HepG2 (cell line): Measurements from ENCODE around the gene WDR54. TPM values are rescaled to one million over a fixed set of nuclear protein-coding genes. Genes with fewer than 3 reads are reported as not detected.

Experiments
- LRRFIP1 ChIP-seq: sonication (generic); formaldehyde crosslinking; conservative IDR thresholded peaks from 2 replicates; pipeline ENCODE4 v1.4.0; 2020; ENCODE audit warnings: missing genetic modification reagents
- MEIS1 ChIP-seq: sonication (generic); formaldehyde crosslinking; IDR thresholded peaks from 2 replicates; pipeline ENCODE4 v1.9.0; 2021; ENCODE audit warnings: mild to moderate bottlenecking, missing genetic modification reagents, moderate library complexity, borderline replicate concordance
- NFE2L2 ChIP-seq: fragments of 150-350 bp; IDR thresholded peaks from 2 replicates; pipeline ENCODE4 v1.6.1; 2014; ENCODE audit warnings: low read length
- SIX4 ChIP-seq: sonication (generic); formaldehyde crosslinking; IDR thresholded peaks from 2 replicates; pipeline ENCODE4 v1.4.0; 2020; ENCODE audit warnings: missing genetic modification reagents
- SP4 ChIP-seq: sonication (generic); formaldehyde crosslinking; IDR thresholded peaks from 2 replicates; pipeline ENCODE4 v1.8.1; 2023; ENCODE audit warnings: mild to moderate bottlenecking, missing genetic modification reagents
- TBX2 ChIP-seq: sonication (generic); formaldehyde crosslinking; IDR thresholded peaks from 2 replicates; pipeline ENCODE4 v1.5.0; 2020; ENCODE audit warnings: missing genetic modification reagents, mild to moderate bottlenecking, borderline replicate concordance
- ZGPAT ChIP-seq: IDR thresholded peaks from 2 replicates; pipeline ENCODE4 v1.6.1; 2016; ENCODE audit warnings: mild to moderate bottlenecking
- ZNF124 ChIP-seq: sonication (generic); formaldehyde crosslinking; IDR thresholded peaks from 2 replicates; pipeline ENCODE4 v1.4.0; 2020; ENCODE audit warnings: missing genetic modification reagents
- ZNF251 ChIP-seq: sonication (generic); formaldehyde crosslinking; IDR thresholded peaks from 2 replicates; pipeline ENCODE4 v1.9.0; 2021; ENCODE audit warnings: mild to moderate bottlenecking, missing genetic modification reagents
- ZNF672 ChIP-seq: sonication (generic); formaldehyde crosslinking; IDR thresholded peaks from 2 replicates; pipeline ENCODE4 v1.8.1; 2022; ENCODE audit warnings: missing genetic modification reagents
- ZNF737 ChIP-seq: sonication (generic); formaldehyde crosslinking; IDR thresholded peaks from 2 replicates; pipeline ENCODE4 v1.5.0; 2020; ENCODE audit warnings: missing genetic modification reagents, mild to moderate bottlenecking, borderline replicate concordance
- polyA plus RNA-seq, 8 experiments: library from polyadenylated mRNA; depleted of rRNA in 3 of 8; stranded (reverse) in 7 of 8; unstranded in 1 of 8; fragments of >200 nt; fragmentation: Illumina TruSeq in 4 of 8; extraction: Trizol in 4 of 8; gene quantifications; 2 replicates each; pipeline versions ENCODE4 v1.2.1 to v1.2.3, GENCODE V29; 2011 to 2016; ENCODE audit warnings: low read depth in 4 of 8, missing spikeins in 1 of 8, mixed read lengths in 1 of 8; ENCODE audit not compliant: insufficient read depth in 1 of 8
- total RNA-seq, 5 experiments: library from RNA; depleted of rRNA; stranded (reverse); fragments of >200 nt; fragmentation: Illumina TruSeq; extraction: Trizol; gene quantifications; 2 replicates each; pipeline ENCODE4 v1.2.3, GENCODE V29; 2016; ENCODE audit warnings: low read depth in 1 of 5

WDR54 gene
- total and polyA plus RNA-seq, 2 of the 13 experiments (the other 11 are each of a cell fraction or from before 2014, with no cell fraction given), result 2.0 to 17.3 TPM

GRCh38 chr2:74458132-74458937, 36.8 kb downstream of the WDR54 start, which contains the start of gene WBP1 (continued):
- no peak for TF ChIP-seq ZGPAT (CRISPR knock-in tag)
- no peak for TF ChIP-seq LRRFIP1 (CRISPR knock-in tag)
- no peak for TF ChIP-seq ZNF672 (CRISPR knock-in tag)
- TF ChIP-seq SIX4, result no peak
- TF ChIP-seq ZNF737, result no peak
- TF ChIP-seq NFE2L2, result no peak
- no peak for TF ChIP-seq ZNF124 (CRISPR knock-in tag)
- no peak for TF ChIP-seq ZNF251 (CRISPR knock-in tag)
- peak; percentile 62 for TF ChIP-seq TBX2 (CRISPR knock-in tag)
- TF ChIP-seq SP4 (CRISPR knock-in tag), result no peak; the same call in none of the 2 replicates
- TF ChIP-seq MEIS1, result 0 out of 2 replicates have a peak, but pooled peaks have one; percentile 12
- TF ChIP-seq, all 625 proteins: peak for 124
